ENCODE measurements around the gene TSPAN9.

The TSPAN9 gene

GRCh38 chr12:3197131-3197818 is 120.1 kb downstream of the TSPAN9 start:
- Histone ChIP-seq H3K4me1 (ENCODE audit: control insufficient read depth, insufficient read depth, low read length) (peaks cover 5% of the 10 kb centered on the region), H3K9ac (ENCODE audit: low read length) (no peak overlapping the region), H3K4me3 (ENCODE audit: low read length) (no peak overlapping the region), H3K9me3 (ENCODE audit: control insufficient read depth, low read length) (no peaks in the 10 kb centered on the region), H3K36me3 (ENCODE audit: control insufficient read depth, insufficient read depth, low read length) (no peaks in the 10 kb centered on the region), H3K27me3 (ENCODE audit: control insufficient read depth, insufficient read depth, low read length) (peaks cover 32% of the 10 kb centered on the region)

DNA sequence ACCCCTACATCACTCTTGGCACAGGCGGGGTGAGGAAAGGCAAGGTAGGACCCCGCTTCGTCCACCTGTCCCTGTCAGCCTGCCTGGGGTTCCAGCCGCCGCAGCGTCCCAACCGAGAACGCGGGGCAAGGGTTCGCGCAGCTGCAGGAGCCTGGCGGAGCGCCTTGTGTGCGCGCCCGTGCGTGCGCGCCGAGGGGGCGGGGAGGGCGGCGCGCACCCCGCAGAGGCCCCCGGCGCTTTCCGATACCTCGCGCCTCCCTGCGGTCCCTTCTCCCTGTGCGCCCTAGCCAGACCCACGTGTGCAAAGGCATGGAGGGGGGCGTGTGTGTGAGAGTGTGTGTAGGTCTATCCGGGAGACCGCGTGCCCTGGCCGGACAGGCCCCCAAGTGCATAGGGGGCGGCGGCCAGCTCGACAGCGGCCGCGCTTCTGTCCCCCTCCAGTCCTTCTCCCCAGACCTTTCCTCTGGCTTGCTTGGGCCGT is 122.4 kb downstream of the TSPAN9 start:
- peaks cover 5% of the 10 kb centered on the region for H3K4me1 ChIP-seq (ENCODE audit: control insufficient read depth, insufficient read depth, low read length)
- H3K9me3 ChIP-seq (ENCODE audit: control insufficient read depth, low read length), result no peaks in the 10 kb centered on the region
- no peak overlapping the region for H3K9ac ChIP-seq (ENCODE audit: low read length)
- no peaks in the 10 kb centered on the region for H3K36me3 ChIP-seq (ENCODE audit: control insufficient read depth, insufficient read depth, low read length)
- H3K27me3 ChIP-seq (ENCODE audit: control insufficient read depth, insufficient read depth, low read length), result peaks cover 39% of the 10 kb centered on the region
- peak overlapping the region; percentile 49 for H3K4me3 ChIP-seq (ENCODE audit: low read length)

GRCh38 chr12:3200032-3200617 is 122.9 kb downstream of the TSPAN9 start:
- Histone ChIP-seq H3K27me3 (ENCODE audit: control insufficient read depth, insufficient read depth, low read length) (peaks cover 39% of the 10 kb centered on the region), H3K9ac (ENCODE audit: low read length) (no peak overlapping the region), H3K4me1 (ENCODE audit: control insufficient read depth, insufficient read depth, low read length) (peaks cover 5% of the 10 kb centered on the region), H3K36me3 (ENCODE audit: control insufficient read depth, insufficient read depth, low read length) (no peaks in the 10 kb centered on the region), H3K4me3 (ENCODE audit: low read length) (peak overlapping the region; percentile 49), H3K9me3 (ENCODE audit: control insufficient read depth, low read length) (no peaks in the 10 kb centered on the region)

DNA sequence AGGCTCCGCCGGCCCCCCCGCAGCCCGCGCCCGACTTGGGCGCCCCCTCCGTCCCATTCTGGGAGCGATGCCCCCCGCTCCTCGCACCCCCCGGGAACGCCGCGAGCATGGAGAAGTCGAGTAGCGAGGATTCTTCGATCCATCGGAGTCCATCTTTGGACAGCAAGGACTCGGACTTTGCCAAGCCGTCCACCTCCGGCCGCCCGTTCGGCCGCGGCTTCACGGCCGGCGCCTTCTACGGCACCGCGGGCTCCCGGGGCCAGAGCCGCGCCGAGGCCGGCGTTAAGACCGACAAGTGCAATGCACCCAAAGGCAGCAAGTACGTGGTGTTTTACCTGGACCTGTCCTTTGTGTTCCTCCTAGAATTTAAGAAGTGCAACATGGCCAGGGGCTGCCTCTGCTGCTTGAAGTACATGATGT is 123.6 kb downstream of the TSPAN9 start:
- Histone ChIP-seq H3K27me3 (ENCODE audit: control insufficient read depth, insufficient read depth, low read length) (peaks cover 39% of the 10 kb centered on the region), H3K36me3 (ENCODE audit: control insufficient read depth, insufficient read depth, low read length) (no peaks in the 10 kb centered on the region), H3K9ac (ENCODE audit: low read length) (no peak overlapping the region), H3K4me1 (ENCODE audit: control insufficient read depth, insufficient read depth, low read length) (peaks cover 9% of the 10 kb centered on the region), H3K9me3 (ENCODE audit: control insufficient read depth, low read length) (no peaks in the 10 kb centered on the region), H3K4me3 (ENCODE audit: low read length) (no peak overlapping the region)

DNA sequence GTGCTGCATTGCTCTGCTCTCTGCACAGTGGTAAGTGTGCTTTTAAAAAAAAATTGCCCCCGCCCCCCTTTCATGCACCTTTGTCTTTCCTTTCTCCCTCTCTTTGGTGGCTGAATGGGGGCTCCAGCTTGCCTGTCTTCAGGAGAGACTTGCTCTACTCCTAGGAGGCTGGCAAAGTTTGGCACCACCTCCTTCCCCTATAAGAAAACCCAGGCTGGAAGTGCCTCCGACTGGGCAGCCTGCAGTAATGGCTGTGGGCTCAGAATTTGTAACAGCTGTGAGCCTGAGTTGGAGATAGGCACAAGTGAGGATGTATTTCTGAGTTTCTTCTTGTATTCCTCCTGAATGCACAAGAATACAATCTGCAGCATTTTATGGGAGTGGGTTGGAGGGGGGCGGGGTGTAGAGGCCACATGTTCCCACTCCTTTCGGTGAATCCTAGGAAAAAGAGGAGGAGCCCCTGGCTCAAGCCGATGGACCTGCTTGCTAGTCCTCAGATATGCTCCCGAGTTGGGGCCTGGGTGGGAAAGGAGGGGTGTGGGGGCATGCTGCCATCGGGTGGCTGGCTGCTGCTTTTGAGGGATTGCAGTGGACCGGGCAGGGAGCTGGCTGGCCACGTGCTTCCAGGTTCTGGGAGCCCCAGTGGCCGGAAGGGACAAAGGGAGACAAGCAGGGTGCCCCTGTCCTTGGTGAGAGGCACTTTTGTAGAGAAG is 124.3 kb downstream of the TSPAN9 start:
- H3K9ac ChIP-seq (ENCODE audit: low read length), result no peak overlapping the region

DNA sequence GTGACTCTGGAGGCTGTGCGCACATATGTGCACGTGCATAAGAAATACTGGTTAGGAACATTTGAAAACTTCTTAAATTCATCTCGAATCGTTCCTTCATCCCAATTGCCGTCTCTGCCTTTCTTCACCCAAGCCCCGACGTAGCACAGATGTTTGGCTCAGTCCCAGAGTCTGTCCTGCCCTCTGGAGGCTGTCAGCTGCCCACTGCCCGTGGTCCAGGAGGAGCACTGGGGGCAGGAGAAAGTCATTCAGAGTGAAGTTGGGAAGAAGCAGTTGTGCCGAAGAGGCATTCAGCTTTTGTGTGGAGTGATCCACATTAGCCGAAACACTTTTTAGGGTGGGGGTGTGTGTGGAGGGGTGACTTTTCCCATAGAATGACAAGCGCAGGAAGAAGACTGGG is 124.9 kb downstream of the TSPAN9 start:
- no peak overlapping the region for H3K4me3 ChIP-seq (ENCODE audit: low read length)
- H3K9me3 ChIP-seq (ENCODE audit: control insufficient read depth, low read length), result no peaks in the 10 kb centered on the region
- H3K27me3 ChIP-seq (ENCODE audit: control insufficient read depth, insufficient read depth, low read length), result peaks cover 39% of the 10 kb centered on the region
- H3K4me1 ChIP-seq (ENCODE audit: control insufficient read depth, insufficient read depth, low read length), result peaks cover 13% of the 10 kb centered on the region
- H3K36me3 ChIP-seq (ENCODE audit: control insufficient read depth, insufficient read depth, low read length), result no peaks in the 10 kb centered on the region
- no peak overlapping the region for H3K9ac ChIP-seq (ENCODE audit: low read length)

More for the DNA sequence above, 124.3 kb downstream of the TSPAN9 start:
- Histone ChIP-seq H3K4me3 (ENCODE audit: low read length) (no peak overlapping the region), H3K36me3 (ENCODE audit: control insufficient read depth, insufficient read depth, low read length) (no peaks in the 10 kb centered on the region), H3K9me3 (ENCODE audit: control insufficient read depth, low read length) (no peaks in the 10 kb centered on the region), H3K4me1 (ENCODE audit: control insufficient read depth, insufficient read depth, low read length) (peaks cover 13% of the 10 kb centered on the region), H3K27me3 (ENCODE audit: control insufficient read depth, insufficient read depth, low read length) (peaks cover 39% of the 10 kb centered on the region)

- peaks cover 13% of the 10 kb centered on the region for H3K4me1 ChIP-seq (ENCODE audit: control insufficient read depth, insufficient read depth, low read length)
- H3K4me3 ChIP-seq (ENCODE audit: low read length), result no peak overlapping the region
- H3K27me3 ChIP-seq (ENCODE audit: control insufficient read depth, insufficient read depth, low read length), result peaks cover 39% of the 10 kb centered on the region
- no peaks in the 10 kb centered on the region for H3K36me3 ChIP-seq (ENCODE audit: control insufficient read depth, insufficient read depth, low read length)
- no peaks in the 10 kb centered on the region for H3K9me3 ChIP-seq (ENCODE audit: control insufficient read depth, low read length)
- no peak overlapping the region for H3K9ac ChIP-seq (ENCODE audit: low read length)
These were observed 125.7 kb downstream of the TSPAN9 start for GRCh38 chr12:3202734-3203446.

DNA sequence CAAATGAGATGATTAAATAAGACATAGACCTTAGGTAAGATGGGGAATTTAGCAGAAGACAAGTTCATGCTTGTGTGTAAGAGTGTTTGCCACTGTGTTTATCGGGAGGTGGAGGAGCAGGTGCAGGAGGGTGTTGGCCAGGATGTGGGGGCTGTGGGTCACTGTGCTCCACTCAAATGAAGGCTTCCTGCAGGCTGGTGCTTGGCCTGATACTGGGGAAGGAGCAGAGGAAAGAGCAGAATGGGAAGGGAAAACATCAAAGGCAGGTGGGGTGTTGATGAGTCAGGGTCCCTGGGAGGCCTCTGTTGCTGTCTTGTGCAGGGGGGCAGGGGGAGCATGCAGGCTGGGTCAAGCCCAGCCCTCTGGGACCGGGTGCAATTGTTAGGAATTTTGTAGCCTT is 126.5 kb downstream of the TSPAN9 start:
- H3K36me3 ChIP-seq (ENCODE audit: control insufficient read depth, insufficient read depth, low read length), result no peaks in the 10 kb centered on the region
- no peak overlapping the region for H3K4me3 ChIP-seq (ENCODE audit: low read length)
- H3K27me3 ChIP-seq (ENCODE audit: control insufficient read depth, insufficient read depth, low read length), result peaks cover 39% of the 10 kb centered on the region
- H3K9me3 ChIP-seq (ENCODE audit: control insufficient read depth, low read length), result no peaks in the 10 kb centered on the region
- H3K4me1 ChIP-seq (ENCODE audit: control insufficient read depth, insufficient read depth, low read length), result peaks cover 13% of the 10 kb centered on the region
- no peak overlapping the region for H3K9ac ChIP-seq (ENCODE audit: low read length)

- Histone ChIP-seq H3K36me3 (ENCODE audit: control insufficient read depth, insufficient read depth, low read length) (no peaks in the 10 kb centered on the region), H3K27me3 (ENCODE audit: control insufficient read depth, insufficient read depth, low read length) (peaks cover 34% of the 10 kb centered on the region), H3K9ac (ENCODE audit: low read length) (no peak overlapping the region)
These were observed 127.0 kb downstream of the TSPAN9 start for GRCh38 chr12:3204143-3204542.

DNA sequence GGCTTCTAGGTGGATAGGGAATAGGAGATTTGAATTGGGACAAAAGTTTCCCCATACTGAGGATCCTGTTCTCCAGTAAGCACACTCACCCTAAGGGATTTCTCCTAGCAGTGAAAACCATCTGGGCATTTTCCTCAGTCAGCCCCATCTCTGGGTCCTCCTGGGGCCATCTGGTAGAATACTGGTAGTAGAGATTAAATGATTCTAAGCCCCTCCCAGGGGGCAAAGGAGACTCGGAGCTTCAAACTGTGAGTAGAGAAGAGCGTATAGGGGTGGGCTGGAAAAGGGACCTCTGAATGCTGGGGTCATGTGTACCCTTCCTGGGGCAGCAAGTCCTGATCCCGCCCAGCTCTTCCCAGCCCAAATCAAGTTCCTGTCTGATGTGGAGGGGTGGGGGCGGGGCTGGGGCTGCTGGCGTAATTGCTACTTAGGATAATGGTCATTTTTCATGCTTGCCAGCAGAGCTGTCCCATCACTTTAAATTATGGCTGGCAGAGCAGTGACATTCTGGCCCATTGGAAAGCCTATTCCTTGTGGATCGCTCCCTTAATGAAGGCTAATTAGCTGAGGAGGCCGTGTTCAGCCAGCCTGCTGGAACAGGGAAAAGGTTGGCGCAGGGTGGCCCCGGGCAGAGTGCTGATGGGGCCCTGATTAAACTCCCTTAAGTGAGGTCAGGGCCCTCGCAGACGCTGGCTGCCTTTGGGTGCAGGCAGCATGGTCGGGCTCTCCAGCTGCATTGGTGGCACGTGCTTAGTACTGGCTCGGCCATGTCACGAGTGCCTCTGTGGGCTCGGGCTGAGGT is 127.8 kb downstream of the TSPAN9 start:
- H3K4me1 ChIP-seq (ENCODE audit: control insufficient read depth, insufficient read depth, low read length), result peaks cover 10% of the 10 kb centered on the region

More at GRCh38 chr12:3204143-3204542, 127.0 kb downstream of the TSPAN9 start:
- Histone ChIP-seq H3K9me3 (ENCODE audit: control insufficient read depth, low read length) (no peaks in the 10 kb centered on the region), H3K4me3 (ENCODE audit: low read length) (no peak overlapping the region), H3K4me1 (ENCODE audit: control insufficient read depth, insufficient read depth, low read length) (peaks cover 13% of the 10 kb centered on the region)

DNA sequence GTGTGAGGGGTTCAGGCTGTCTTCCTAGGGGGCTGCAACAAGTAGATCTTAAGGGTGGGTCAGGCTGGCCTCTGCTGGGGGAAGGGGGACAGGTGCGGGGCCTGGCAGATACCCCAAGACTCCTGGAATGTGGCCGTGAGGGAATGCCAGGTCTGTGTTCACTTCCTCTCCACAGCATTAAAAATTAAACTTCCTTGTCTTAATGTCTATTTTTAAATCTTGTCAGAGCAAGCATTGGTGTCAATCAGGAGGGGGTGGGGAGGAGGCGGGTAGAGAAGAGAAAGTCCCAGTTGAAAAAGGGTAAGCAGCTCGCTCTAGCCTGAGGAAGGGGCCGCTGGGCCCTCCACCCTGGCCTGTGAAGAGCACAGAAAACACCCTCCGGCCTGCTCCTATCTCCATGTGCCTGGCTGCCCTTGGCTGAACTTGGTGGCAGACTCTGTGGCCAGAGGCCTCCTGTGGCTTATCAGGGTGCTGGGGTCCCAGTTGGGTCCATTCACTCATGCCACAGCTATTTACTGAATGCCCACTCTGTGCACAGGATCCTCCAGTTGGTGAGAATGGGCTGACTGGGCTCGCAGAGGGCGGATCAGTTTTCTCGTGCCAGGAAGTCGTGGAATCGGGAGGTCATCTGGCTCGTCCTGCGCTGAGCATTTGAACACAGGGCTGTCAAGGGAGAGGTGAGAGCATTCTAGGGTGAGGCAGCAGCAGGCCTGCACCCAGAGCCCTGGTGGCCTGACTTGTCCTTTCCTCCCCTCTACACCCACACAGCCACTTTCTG is 128.8 kb downstream of the TSPAN9 start:
- no peaks in the 10 kb centered on the region for H3K9me3 ChIP-seq (ENCODE audit: control insufficient read depth, low read length)
- peaks cover 20% of the 10 kb centered on the region for H3K27me3 ChIP-seq (ENCODE audit: control insufficient read depth, insufficient read depth, low read length)
- H3K4me3 ChIP-seq (ENCODE audit: low read length), result no peak overlapping the region
- H3K36me3 ChIP-seq (ENCODE audit: control insufficient read depth, insufficient read depth, low read length), result no peaks in the 10 kb centered on the region
- no peak overlapping the region for H3K9ac ChIP-seq (ENCODE audit: low read length)
- peaks cover 8% of the 10 kb centered on the region for H3K4me1 ChIP-seq (ENCODE audit: control insufficient read depth, insufficient read depth, low read length)

More for the DNA sequence above, 127.8 kb downstream of the TSPAN9 start:
- Histone ChIP-seq H3K4me3 (ENCODE audit: low read length) (no peak overlapping the region), H3K9me3 (ENCODE audit: control insufficient read depth, low read length) (no peaks in the 10 kb centered on the region), H3K9ac (ENCODE audit: low read length) (no peak overlapping the region), H3K36me3 (ENCODE audit: control insufficient read depth, insufficient read depth, low read length) (no peaks in the 10 kb centered on the region), H3K27me3 (ENCODE audit: control insufficient read depth, insufficient read depth, low read length) (peaks cover 26% of the 10 kb centered on the region)

All from mucosa of stomach (tissue), 1 donor.